GM12872 (cell line): Measurements from ENCODE around the gene MEOX1.

ENCODE experiments used
- CTCF ChIP-seq: IDR thresholded peaks from 3 replicates; pipeline ENCODE4 v1.5.1; 2011; ENCODE audit warnings: low read depth, mild to moderate bottlenecking, low read length, moderate library complexity; ENCODE audit not compliant: insufficient read depth

MEOX1 gene

GRCh38 chr17:43662413-43663141 is 855 bp upstream of the MEOX1 start:
- TF ChIP-seq CTCF = no peak

GRCh38 chr17:43660816-43661493 is 767 bp downstream of the MEOX1 start:
- no peak for TF ChIP-seq CTCF

GRCh38 chr17:43659823-43660617 is 1.7 kb downstream of the MEOX1 start:
- TF ChIP-seq CTCF = no peak

GRCh38 chr17:43658900-43659299 is 2.8 kb downstream of the MEOX1 start:
- TF ChIP-seq CTCF = no peak

- no peak for TF ChIP-seq CTCF
Observed at GRCh38 chr17:43655693-43656255, 5.9 kb downstream of the MEOX1 start.

- no peak for TF ChIP-seq CTCF
Observed at GRCh38 chr17:43652124-43652480, 9.6 kb downstream of the MEOX1 start.

GRCh38 chr17:43650471-43650870 is 11.3 kb downstream of the MEOX1 start:
- TF ChIP-seq CTCF = no peak
